Panc1 (cell line): ENCODE results near the gene CACNA2D3. TPM values are rescaled to one million over a fixed set of nuclear protein-coding genes. Genes with fewer than 3 reads are reported as not detected.

Source experiments
- ATAC-seq: fragments of 200-7000 bp; cut with Tn5 transposase; 2 replicates; pipeline ENCODE4 v1.9.1; 2020; ENCODE audit warnings: mild to moderate bottlenecking, moderate library complexity
- BruUV-seq: library from RNA; stranded (reverse); fragments of 400-500 nt; replicated peaks from 2 replicates; lab custom pipeline; 2021; lab: Mats Ljungman, UMichigan
- CTCF ChIA-PET: fragments of 300-600 bp; sonication (Branson Sonifier 250); formaldehyde crosslinking; loops from one replicate; lab custom pipeline; 2022; ENCODE audit warnings: antibody characterized with exemption; lab: Charles Lee
- POLR2A ChIA-PET: fragments of 300-600 bp; sonication (Branson Sonifier 250); formaldehyde crosslinking; loops from one replicate; lab custom pipeline; 2022; ENCODE audit warnings: antibody characterized with exemption; lab: Charles Lee
- DNase-seq: peaks from one replicate; pipeline ENCODE4 v3.0.0-alpha.2; 2010; ENCODE audit warnings: low read depth, low spot score
- H3K27ac ChIP-seq: 2 replicates; pipeline ENCODE4 v1.5.1; 2011; ENCODE audit warnings: mild to moderate bottlenecking, low read length, inconsistent platforms
- H3K27me3 ChIP-seq: fragments of 200-500 bp; sonication (Bioruptor generic); 2 replicates; pipeline ENCODE4 v1.6.0; 2014; ENCODE audit warnings: low read length, inconsistent platforms; ENCODE audit not compliant: control insufficient read depth, insufficient read depth
- H3K36me3 ChIP-seq: fragments of 200-500 bp; sonication (Bioruptor generic); 2 replicates; pipeline ENCODE4 v1.5.1; 2014; ENCODE audit warnings: inconsistent platforms, mild to moderate bottlenecking, low read length, moderate library complexity; ENCODE audit not compliant: control insufficient read depth, insufficient read depth
- H3K4me1 ChIP-seq: 2 replicates; pipeline ENCODE4 v1.5.1; 2011; ENCODE audit warnings: inconsistent platforms, mild to moderate bottlenecking, low read length, moderate library complexity; ENCODE audit not compliant: control insufficient read depth, insufficient read depth
- H3K4me3 ChIP-seq, 2 experiments: 2 replicates each; pipeline ENCODE4 v1.5.1; 2011 to 2012; ENCODE audit warnings: low read depth in 2 of 2, low read length in 2 of 2, mild to moderate bottlenecking in 2 of 2, inconsistent platforms in 1 of 2, moderate library complexity in 1 of 2
- H3K9me3 ChIP-seq: fragments of 200-500 bp; sonication (Bioruptor generic); 2 replicates; pipeline ENCODE4 v1.5.1; 2014; ENCODE audit warnings: low read depth, mild to moderate bottlenecking, inconsistent platforms, low read length, moderate library complexity; ENCODE audit not compliant: control insufficient read depth, insufficient read depth
- POLR2AphosphoS5 ChIP-seq: IDR thresholded peaks from 2 replicates; pipeline ENCODE4 v1.6.1; 2012; ENCODE audit warnings: mild to moderate bottlenecking, low read depth, low read length, moderate library complexity
- REST ChIP-seq, 2 experiments: IDR thresholded peaks; 2 replicates each; pipeline ENCODE4 v1.6.1; 2011 to 2012; ENCODE audit warnings: low read depth in 2 of 2, control low read depth in 1 of 2, low read length in 1 of 2, mild to moderate bottlenecking in 1 of 2, moderate library complexity in 1 of 2; ENCODE audit not compliant: insufficient read depth in 1 of 2
- SIN3A ChIP-seq: IDR thresholded peaks from 2 replicates; pipeline ENCODE4 v1.6.1; 2012; ENCODE audit warnings: low read depth, mild to moderate bottlenecking, low read length, moderate library complexity, borderline replicate concordance; ENCODE audit not compliant: insufficient read depth
- TCF7L2 ChIP-seq: IDR thresholded peaks from 2 replicates; pipeline ENCODE4 v1.6.1; 2011; ENCODE audit warnings: mild to moderate bottlenecking, low read depth, low read length, inconsistent platforms
- in situ Hi-C: cut with HindIII; loops from 2 replicates; pipeline ENCODE4 v1.10.0; 2016; ENCODE audit warnings: low sequenced_read_pairs, low pct_unique_long_range_greater_than_20kb
- intact Hi-C: fragments of 100-400 bp; cut with micrococcal nuclease; formaldehyde crosslinking; loops from one replicate; pipeline ENCODE4 v1.10.0; 2022; ENCODE audit not compliant: unreplicated experiment
- total RNA-seq: library from RNA; stranded (reverse); gene quantifications from one replicate; pipeline ENCODE4 v1.2.1, GENCODE V29; 2021; ENCODE audit not compliant: unreplicated experiment
- TF ChIP-seq, protein P1 (sequence below): fragments of 450-650 bp; IDR thresholded peaks from 2 replicates; pipeline ENCODE4 v1.5.1; 2017; ENCODE audit warnings: mild to moderate bottlenecking

CACNA2D3 gene
- total RNA-seq, 1 experiment from 2014 or later, result 0.41 TPM

GRCh38 chr3:55094676-55095075, 972.3 kb downstream of the CACNA2D3 start:
- intact Hi-C loops, result no loop called here
- BruUV-seq, result no TSS peak

DNA sequence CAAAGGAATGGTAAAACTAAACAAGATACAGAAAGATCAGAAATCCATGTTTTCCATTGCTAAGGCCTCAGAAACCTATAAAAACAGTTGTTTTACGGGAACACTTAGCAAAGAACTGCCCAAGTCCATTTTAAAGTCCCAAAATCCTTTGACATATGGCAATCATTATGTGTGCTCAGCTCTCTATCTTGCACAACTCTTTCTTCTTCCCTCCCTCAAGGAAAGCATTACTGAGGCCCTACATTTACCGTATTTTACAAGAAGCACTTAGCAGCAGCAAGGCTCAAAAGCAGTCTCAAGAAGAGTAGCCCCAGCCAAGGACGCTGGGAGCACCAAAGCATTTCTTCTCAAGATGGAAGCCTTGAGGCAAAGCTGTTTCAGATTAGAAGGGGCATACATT, 975.1 kb downstream of the CACNA2D3 start:
- Histone ChIP-seq H3K27me3 (no peaks in the 10 kb centered on the region), H3K9me3 (no peaks in the 10 kb centered on the region), H3K36me3 (no peaks in the 10 kb centered on the region), H3K27ac (no peak overlapping the region), H3K4me1 (no peaks in the 10 kb centered on the region), H3K4me3 (no peak overlapping the region)
- no TSS peak for BruUV-seq
- in situ Hi-C loops (no loop called here), intact Hi-C loops (no loop called here)
- DNase-seq (no peak), ATAC-seq (no peak)
- ChIA-PET POLR2A (no interaction called here), CTCF (no interaction called here)
- TF ChIP-seq, protein P1, sequence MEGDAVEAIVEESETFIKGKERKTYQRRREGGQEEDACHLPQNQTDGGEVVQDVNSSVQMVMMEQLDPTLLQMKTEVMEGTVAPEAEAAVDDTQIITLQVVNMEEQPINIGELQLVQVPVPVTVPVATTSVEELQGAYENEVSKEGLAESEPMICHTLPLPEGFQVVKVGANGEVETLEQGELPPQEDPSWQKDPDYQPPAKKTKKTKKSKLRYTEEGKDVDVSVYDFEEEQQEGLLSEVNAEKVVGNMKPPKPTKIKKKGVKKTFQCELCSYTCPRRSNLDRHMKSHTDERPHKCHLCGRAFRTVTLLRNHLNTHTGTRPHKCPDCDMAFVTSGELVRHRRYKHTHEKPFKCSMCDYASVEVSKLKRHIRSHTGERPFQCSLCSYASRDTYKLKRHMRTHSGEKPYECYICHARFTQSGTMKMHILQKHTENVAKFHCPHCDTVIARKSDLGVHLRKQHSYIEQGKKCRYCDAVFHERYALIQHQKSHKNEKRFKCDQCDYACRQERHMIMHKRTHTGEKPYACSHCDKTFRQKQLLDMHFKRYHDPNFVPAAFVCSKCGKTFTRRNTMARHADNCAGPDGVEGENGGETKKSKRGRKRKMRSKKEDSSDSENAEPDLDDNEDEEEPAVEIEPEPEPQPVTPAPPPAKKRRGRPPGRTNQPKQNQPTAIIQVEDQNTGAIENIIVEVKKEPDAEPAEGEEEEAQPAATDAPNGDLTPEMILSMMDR, result no peak
- TF ChIP-seq SIN3A (no peak), REST (IDR thresholded peaks at IDR 0.05; ENCODE audit: insufficient read depth in 1 of 2, low read depth in 2 of 2, low read length in 1 of 2) (no peak), POLR2AphosphoS5 (no peak), TCF7L2 (no peak)

More at GRCh38 chr3:55094676-55095075, 972.3 kb downstream of the CACNA2D3 start:
- ChIA-PET POLR2A (no interaction called here), CTCF (no interaction called here)
- Histone ChIP-seq H3K4me1 (no peaks in the 10 kb centered on the region), H3K27ac (no peak overlapping the region), H3K9me3 (no peaks in the 10 kb centered on the region), H3K27me3 (no peaks in the 10 kb centered on the region), H3K36me3 (no peaks in the 10 kb centered on the region), H3K4me3 (no peak overlapping the region)
- TF ChIP-seq, protein P1, result no peak
- no peak for TF ChIP-seq TCF7L2
- TF ChIP-seq POLR2AphosphoS5, result no peak
- no peak for TF ChIP-seq SIN3A
- no peak for TF ChIP-seq REST (IDR thresholded peaks at IDR 0.05; ENCODE audit: insufficient read depth in 1 of 2, low read depth in 2 of 2, low read length in 1 of 2)
- no peak for ATAC-seq
- in situ Hi-C loops, result no loop called here
- DNase-seq, result no peak
